G401.6 (cell line): ENCODE data around the gene RPEL1.

ENCODE experiments used
- FAIRE-seq: peaks from 2 replicates; lab custom pipeline; 2012; peaks lifted over from hg19 to GRCh38; lab: Jason Lieb, UNC

Gene RPEL1

DNA sequence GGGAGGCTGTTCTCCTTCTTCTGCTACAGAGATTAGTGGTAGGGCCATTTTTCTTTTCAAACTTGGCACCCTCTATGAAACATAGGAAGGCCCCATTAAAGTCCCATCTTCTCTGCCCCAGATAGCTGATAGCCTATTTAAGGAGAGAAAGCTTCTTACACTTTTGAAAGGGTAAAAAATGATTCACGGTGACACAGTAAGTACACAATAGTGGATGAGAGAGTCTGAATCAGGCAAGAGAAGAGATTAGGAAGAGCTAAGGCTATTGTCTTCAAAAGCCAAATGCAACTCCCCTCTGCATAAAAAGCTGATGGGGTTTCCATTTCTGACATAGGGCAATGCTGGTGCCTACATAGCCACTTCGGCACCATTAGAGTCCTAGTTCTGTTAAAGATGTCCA lies 34.8 kb downstream of the RPEL1 start:
- FAIRE-seq = no peak

DNA sequence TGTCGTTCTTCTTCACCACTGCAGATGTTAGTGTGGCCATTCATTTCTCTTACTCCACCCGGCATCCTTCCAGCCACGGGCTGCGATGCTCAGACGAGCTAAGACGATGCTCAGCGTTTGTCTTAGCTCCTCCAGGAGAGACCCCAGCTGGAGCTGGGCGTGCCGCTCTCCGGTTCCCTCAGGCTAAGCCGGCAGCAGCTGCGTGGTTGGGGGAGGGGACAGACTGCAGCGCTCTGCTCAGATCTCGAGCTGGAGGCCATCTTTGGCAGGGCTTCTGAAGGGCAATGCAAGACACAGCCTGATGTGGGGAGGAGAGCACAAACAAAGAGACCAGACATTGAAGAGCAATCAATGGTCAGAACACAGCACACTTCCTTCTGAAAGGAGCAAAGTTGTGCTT lies 36.1 kb downstream of the RPEL1 start:
- FAIRE-seq = no peak

DNA sequence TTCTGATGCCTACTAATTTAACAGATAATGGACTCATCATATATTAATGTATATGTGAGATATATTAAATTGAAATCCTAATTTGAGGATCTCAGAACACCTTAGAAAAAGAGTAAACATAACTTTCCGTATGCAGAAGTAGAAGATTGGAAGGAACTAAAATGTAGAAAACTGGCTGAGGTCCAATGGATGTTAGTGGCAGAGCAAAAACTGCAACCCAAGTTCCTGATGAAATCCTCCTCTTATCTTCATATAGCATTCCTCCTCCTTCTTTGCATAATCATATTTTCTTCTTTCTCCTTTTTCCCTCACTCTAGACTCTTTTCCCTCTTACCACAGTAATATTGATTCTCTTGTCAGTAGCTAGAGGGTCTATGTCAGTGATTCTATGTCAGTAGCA lies 37.3 kb downstream of the RPEL1 start:
- FAIRE-seq = no peak

DNA sequence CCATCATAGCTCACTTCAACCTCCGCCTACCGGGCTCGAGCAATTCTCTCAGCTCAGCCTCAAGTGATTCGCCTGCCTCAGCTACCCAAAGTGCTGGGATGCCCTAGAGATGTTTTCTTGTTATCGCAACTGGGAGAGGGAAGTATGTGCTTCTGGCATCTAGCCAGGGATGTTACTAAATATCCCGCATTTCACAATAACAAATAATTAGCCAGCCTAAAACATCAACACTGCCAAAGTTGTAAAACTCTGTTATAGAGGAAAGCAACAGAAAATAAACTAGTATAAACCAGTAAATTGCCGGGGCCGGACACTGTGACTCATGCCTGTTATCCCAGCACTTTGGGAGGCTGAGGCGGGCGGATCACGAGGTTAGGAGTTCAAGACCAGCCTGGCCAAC lies 38.5 kb downstream of the RPEL1 start:
- no peak for FAIRE-seq

DNA sequence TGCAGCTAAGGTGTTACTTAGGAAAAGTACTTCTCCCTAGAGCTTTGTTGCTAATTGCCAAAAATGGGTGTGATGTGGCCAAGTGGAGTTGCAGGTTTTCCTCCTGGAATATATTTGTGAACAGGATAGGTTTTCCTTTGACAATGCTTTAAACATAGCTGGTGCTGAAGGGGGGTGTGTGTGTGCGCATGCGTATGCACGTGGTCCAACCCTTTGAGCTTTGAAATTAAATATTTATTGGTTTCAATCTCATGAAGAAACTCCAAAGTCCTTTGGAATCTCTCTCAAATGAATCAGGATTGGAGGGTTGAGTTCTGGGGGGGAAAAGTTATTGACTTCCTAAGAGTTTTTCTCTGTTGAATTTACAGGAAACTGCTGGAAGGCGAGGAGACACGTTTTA lies 42.3 kb downstream of the RPEL1 start:
- no peak for FAIRE-seq

DNA sequence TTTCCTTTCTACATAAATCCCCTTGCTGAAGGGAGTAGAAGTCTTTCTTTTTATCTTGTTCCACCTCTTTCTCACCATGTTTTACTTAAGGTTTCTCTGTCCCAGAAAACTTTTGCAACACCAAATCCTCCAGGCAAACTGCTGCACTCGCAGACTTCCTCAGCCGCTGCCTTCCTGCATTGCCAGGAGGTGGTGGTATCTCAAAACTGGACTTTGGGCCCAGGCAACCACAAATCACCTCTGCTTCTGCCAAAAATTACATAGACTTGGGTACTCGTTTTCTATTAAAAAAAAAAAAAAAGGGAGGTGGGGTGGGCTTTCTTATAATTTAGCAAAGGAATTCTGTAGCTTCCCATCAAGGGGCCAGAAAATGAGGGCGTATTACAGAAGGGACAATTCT lies 45.9 kb downstream of the RPEL1 start:
- no peak for FAIRE-seq

DNA sequence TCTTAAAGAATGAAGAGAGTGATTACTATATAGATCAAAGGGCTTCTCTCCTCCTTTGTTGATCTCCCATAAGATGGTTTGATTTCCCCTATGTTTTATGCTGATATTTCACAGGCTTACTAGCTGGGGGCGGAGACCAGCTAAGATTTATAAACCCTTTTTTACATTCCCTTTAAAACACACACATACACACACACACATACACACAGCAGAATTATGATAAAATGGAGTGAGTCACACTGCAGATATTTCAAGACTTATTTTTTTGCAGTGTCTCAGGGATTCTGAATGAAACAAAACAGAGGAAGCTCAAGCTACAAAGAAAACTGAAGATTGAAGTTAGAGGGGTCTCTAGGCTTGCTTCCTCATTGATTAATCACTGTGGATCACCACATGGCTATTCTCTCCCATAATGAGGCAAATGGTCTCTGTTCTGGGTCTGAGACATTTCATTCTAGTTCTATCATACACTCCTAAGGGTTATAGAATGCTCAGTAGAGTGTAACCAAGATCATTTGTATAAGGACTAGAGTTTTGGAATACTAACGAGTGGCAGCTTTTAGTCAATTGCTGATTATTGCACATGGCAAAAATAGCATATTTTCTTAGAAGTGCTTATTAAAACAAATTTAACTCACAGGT lies 49.8 kb downstream of the RPEL1 start:
- no peak for FAIRE-seq
